HG03571 (cell line): ENCODE measurements around the gene ADAM8.
A peak's percentile ranks its signal among the peaks of the same experiment; 100 is the strongest.

Experiments used
- ATAC-seq: cut with Tn5 transposase; IDR thresholded peaks from one replicate; pipeline ENCODE4 v1.9.1; 2021; ENCODE audit not compliant: unreplicated experiment

ADAM8 gene

DNA sequence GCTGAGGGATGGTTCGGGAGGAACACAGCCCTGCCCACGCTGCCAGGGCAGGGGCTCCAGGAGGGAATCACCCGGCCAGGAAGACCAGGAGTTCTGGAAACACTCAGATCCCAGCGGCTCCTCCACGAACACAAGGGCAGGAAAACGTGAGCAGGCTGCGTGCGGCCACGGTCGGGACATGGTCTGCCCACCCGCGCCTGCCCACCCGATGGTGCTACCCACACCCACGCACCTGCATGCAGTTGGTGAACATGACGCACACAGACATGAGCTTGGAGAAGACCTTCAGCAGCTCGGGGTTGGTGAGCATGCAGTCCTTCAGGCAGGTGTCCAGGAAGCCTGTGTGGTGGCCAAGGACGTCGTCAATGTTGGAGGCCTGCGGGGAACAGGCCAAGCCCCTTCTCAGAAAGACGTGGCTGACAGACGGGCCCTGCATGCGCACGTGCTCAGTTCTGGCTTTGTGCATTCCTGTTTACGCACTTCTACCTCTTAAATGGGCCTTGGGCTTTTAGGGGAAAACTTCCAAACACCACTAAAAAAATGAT, 6.2 kb upstream of the ADAM8 start:
- no peak for ATAC-seq

DNA sequence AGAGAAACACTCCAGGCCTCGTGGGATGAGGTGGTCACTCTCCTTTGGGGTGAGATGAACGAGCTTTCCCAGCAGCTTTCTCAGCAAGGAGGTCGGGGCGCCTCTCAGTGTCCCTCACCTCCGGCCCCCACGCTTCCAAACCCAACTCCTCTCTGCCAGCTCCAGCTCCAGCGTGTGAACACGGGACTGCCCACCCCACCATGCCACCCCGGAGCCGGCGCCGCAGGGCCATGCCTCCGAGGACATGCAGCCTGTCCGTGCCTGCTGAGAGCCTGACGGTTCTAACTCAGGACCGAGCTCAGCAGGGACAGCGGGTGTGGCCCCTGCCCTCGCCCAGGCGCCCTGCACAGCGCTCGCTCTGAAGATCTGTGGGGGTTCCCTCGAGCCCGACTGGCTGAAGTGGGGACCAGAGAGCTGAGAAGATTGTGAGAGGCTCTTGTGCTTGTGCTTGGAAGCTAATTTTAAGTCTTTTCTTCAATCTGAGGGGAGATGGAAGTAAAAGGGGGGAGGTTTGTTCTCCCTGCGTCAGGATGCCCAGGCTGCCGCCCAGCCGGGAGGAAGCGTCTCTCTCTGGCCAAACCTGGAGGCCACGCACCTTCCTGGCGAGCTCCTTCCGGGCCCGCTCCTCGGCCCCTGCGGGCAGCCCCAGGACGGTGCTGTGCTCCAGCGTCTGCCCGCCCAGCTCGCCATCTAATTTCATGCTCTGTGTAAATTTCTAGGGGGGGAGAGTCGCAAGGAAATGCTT, 5.1 kb upstream of the ADAM8 start:
- no peak for ATAC-seq

DNA sequence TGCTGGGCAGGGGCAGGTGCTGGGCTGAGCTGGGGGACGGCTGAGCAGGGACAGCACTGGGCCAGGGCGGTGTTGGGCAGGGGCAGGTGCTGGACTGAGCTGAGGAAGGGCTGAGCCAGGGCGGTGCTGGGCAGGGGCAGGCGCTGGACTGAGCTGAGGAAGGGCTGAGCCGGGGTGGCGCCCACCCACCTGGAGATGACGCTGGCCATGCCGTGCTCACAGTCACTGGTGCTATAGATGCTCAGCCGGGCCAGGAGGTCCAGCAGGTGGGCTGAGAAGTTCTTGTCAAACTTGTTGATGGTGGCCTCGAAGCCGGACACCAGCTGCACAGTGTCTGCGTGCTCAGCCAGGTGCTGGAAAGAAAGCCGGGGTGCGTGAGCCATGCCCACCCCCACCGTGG, 4.4 kb upstream of the ADAM8 start:
- ATAC-seq, result no peak

DNA sequence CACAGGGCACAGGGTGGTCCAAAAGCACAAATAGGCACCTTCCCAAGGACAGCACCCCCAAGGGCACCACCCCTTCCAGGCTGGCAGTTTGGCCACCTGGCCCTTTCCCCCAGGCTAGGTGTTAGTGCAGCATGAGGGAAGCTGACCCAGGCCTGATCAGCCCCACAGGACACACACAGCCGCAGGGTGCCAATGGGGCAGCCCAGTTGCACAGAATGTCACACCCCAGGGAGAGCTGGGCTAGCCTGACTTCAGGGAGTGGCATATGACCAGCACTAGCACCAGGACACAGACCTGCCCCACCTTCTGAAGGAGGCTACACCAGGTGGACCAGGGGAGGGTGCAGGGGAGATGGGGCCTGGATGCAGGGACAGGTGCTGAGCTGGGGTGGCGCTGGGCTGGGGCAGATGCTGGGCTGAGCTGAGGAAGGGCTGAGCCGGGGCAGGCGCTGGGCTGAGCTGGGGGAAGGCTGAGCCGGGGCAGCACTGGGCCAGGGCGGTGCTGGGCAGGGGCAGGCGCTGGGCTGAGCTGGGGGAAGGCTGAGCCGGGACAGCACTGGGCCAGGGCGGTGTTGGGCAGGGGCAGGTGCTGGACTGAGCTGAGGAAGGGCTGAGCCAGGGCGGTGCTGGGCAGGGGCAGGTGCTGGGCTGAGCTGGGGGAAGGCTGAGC, 3.9 kb upstream of the ADAM8 start:
- ATAC-seq, result no peak

DNA sequence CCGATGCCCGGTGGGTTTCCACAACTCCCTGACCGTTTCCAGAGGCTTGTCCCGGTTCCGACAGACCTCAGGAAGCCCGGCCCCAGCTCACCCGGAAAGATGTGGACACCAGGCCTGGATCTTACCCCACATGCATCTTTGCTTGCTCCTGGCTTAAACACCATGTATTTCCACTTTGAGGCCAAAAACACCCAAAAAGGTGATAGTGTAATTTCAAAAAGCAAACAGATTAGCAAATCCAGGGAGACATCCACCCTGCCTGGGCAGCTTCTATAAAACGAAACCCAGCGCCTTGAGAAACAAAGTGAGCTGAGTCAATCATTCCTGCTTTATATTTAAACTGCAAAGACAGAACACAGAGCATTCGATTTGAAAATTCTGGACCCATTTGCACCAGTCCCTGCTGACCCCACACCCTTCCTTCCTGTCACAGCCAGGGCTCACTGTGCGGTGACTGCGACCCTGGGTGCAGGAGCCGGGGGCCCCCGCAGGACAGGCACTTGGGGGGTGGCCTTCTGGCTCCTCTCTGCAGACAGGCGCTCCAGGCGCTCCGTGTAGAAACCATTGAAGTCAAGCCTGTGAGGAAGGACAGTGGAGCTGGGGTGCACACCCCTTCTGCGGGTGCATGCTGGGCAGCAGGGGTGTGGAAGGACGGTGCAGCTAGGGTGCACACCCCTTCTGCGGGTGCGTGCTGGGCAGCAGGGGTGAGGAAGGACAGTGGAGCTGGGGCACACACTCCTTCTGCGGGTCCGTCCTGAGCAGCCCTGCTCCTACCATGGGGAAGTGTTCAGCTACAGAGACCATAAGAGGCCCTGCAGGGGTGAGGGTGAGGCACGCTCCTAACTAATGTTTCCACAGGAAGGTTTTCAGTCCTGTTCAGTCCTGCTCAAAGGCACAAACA, 2.9 kb upstream of the ADAM8 start:
- no peak for ATAC-seq

DNA sequence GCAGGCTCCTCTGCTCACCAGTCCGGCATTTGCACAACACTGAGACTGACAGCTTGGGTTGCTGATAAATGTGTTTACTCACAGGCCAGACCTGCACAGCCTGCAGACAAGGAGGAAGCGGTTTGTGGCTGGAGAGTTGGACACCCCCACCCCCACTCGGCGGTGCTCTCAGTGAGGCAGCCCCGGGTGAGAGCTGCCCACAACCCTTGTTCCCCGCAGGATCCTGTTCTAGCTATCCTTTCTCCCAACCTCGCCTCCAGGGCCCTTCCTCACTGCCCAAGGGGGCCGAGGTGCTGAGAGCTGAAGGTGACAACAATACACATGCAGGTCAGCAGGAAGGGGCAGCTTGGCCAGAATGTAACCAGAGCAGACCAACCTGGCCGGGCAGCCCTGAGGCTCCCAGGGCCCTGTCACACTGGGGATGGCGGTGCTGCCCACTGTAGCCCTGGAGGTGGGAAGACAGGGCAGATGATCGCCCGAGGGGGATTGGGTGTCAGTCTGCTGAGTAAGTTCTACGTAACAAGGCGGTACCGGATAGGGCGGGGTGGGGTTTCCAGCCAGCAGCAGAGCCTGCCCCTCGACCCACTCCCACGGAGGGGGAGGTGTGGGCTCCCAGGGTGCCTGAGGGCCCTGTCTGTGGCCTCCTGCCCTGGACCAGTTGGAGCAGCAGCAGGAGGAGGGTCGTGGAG, 2.1 kb upstream of the ADAM8 start:
- peak; percentile 50 for ATAC-seq

DNA sequence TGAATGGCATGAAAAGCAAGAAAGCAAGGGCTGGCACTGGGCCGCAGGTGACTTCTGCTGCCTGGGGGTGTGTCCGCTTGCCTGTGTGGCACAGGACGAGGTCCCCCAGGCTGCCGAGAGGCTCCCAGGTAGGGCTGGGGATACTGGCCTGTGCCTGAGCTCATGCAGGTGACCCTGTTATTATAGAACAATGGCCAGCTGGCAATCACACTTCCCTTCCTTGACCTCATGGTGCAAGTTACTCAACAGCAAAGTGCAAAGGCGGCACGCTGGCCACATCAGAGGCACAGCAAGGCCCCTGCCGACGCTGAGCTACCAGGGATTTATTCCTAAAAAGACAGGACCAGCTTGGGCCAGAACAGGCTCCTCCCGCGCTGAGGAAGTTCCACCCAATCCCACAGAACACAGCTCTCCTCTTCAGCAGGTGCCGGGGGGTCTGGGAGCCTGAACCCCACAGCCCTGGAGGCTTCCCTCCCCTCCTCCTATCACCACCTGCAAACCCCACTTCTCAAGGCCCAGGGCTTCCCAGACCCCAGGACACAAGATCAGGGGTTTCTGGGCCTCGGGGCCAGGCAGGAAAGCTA, 1.4 kb upstream of the ADAM8 start:
- no peak for ATAC-seq

DNA sequence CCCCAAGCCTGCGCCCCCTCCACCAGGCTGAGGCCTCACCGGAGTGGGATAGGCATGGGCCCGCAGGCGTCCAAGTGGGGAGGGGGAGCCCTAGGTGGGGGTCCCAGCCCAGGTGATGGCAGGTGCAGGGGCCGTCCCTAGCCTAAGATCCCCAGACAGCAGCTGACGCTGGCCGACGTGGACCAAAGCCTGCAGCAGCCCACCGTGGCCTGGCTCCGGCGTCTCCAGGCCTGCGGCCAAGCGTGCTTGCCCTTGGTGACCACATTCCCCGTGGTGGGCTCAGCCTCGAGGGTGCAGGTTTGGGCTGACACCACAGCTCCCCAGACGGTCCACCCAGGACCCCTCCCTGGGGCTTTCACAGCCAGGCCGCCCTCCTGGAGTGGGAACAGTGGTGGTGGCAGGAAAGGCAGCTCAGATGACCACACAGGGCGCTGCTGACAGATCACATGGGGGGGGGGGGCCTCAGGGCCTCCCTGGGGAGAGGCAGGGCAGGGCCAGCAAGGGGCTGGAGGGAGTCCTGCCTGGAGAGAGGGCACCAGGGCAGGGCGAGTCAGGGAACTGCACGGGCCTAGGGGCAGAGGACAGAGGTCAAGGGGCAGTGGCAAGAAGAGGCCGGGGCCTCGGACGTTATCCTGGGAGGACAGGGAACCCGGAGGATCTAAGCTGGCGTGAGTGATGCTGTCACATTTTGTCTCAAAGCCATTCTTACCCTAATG, 767 bp upstream of the ADAM8 start:
- no peak for ATAC-seq

DNA sequence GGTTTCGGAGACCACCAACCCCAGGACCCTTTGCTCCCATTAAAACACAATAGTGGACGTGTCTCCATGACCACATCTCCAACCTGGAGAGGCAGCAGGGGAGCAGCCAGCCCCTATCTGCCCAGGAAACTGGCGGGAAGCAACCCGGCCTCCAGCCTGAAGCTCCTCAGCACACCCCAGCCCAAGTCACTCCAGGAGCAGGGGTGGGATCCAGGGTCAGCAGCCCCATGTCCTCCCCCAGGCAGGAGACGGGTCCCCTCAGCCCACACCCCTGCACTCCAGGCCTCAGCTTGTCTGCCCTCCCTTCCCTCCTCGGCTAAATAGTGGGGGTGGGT, 601 bp downstream of the ADAM8 start:
- ATAC-seq, result no peak

DNA sequence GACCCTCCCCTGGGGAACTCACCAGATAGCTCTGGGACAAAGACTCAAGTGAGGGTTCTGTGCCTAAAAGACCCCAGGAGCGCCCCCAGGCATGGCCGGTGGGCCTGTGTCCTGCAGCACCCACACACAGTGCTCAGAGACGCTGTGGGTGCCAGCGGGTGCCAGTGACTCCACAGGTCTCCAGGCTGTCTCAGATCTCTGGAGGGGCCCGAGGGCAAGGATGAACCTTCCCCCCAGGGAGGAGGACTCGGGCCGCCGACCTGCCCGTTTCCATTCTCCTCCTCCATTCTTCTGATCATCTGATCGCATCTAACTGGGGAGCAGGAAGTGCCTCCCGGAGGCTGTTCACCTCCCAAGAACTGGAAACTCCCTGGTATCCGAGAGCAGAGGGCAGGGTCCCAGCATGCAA, 980 bp downstream of the ADAM8 start:
- peak; percentile 29 for ATAC-seq

DNA sequence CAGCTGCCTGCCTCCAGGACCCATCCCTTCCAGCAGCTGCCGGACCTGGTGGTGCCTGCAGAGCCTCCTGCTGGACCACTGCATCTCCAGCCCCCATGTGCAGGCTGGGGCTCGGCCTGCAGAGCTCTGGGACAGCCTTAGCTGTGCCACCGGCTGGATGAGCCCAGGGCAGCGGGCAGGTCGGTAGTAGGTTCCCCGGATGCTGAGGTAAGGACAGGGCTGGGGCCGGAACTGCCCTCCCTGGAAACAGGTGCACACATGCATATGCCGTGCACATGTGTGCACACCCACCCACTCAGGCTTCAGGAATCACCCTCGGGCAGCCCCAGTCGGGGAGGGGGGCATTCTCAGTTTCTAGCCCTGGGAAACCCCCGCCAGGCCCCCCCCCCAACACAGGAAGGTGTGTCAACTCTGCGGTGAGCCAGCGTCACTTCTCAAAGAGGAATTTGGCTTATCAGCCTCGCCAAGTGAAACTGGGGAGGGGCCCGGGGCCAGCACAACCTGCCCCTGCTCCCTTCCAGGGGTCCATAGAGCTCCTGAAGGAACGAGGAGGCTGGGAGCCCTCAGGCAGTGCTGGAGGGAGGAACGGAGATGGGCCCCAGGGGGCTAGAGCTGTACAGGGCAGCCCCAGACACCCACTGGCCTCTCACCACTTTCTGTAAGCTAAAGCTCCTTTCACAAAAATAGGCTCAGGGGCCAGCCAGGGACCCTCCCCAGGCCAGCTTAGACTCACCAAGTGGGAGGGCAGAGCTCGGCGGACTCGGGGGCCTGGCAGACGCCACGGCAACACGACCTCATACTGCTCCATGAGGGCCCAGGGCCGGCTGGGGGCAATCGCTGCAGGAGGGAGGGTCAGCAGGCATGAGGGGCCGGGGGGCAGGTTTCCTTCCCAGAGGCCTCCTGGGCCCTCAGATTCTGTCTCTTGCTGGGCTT, 1.7 kb downstream of the ADAM8 start:
- ATAC-seq, result peak; percentile 44

DNA sequence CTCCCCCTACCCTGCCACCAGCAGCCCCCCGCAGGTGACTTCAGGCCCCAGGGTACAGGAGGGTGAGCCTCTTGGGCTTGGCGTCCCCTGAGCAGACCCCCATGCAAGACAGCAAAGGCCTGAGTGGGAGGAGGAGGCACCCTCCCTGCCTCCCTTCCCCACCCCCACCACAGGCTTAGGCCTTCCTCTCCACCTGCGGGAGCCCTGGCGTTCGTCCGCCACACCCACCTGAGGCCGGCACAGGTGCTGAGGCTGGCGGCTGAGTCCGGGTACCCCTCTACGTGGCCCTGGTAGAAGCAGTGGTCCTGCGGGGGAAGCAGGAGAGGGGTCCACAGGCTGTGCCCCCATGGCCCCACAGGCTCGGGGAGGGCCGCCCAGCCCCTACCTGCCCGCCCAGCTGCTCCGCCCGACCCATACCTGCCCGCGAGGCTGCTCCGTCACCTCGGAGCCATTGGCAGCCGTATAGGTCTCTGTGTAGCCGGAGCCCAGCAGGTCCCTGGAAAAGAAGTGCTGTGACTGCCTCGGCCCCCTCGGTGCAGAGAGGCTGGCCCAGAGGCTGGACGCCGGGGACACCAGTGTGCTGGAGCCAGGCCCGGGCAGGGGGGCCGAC, 3.0 kb downstream of the ADAM8 start:
- no peak for ATAC-seq

DNA sequence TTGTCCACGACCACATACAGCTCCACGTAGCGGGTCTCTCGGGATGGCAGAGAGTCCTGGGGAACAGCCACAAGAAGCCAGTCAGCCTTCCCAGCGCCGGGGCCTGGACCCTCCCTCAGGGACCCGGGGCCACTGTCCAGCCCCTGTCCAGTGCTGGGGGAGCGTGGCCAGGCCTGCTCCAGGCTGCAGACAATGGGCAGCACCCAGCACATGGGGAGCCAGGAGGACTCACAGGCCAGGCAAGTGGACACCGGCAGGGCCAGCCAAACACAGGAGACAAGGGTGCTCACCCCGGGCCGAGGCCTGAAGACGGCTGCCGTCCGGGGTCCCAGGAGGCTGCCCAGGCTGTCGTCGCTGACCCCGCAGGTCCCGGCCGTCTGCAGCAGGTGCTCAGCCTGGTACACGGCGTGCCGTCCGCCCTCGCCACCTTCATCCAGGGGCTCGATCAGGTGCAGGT, 3.7 kb downstream of the ADAM8 start:
- no peak for ATAC-seq

DNA sequence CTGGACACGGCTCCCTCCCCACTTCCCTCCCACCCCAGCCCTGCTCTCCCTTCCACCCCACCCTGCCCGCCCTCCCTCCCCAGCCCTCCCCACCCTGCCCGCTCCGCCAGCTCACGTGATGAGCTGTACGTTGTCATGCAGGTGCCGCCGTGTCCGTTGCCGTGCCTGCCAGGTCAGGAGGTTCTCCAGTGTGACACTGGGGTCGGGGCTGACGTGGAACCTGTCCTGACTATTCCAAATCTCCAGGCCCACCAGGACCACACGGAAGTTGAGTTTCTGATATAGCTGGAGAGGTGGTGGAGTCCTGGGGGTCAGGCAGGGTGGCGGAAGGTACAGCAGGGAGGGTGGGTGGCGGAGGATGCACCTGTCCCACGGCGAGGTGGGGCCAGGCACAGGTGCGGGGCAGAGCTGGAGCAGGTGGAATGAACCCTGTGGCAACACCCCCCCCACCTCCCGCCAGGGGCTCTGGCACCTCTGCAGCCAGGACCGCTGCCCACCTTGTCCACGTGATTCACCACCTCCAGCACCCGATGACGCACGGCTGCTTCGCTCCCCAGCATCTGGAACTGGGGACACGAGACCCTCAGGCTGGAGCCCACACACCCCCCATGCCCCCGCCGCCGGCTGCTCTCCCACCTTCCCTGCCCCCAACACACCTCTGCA, 4.2 kb downstream of the ADAM8 start:
- no peak for ATAC-seq

DNA sequence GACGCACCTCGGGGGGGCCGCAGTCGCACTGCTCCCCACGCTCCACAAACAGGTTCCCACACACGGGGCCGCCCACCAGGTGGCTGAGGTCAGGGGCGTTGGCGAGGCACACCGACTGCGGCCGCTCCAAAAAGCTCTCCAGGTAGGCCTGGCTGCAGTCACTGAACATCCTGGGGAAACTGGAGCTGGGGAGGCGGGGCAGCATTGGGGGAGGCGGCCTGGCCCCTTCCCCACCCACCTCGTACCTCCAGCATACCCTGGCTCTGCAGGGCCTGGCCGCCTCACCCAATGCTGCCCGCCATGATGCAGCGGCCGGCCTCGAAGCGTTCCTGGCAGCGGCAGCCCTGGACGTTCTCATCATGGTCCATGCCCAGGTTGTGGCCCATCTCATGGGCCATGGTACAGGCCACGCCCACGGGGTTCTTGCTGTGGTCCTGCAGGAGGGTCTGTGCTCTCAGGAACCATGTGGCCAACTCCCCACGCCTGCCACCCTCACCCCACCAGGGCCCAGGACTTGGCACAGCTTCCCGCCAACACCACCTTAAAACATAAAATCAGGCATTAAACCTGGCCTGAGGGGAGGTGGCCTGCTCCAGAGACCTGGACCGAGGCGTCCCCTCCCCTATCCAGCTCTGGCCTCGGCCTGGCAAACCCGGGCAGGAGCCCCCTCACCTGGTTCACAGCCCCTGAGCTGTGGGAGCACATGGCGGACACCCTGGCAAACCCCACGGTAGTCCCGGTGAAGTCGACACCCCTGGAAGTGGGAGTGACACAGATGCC, 5.0 kb downstream of the ADAM8 start:
- ATAC-seq, result no peak

DNA sequence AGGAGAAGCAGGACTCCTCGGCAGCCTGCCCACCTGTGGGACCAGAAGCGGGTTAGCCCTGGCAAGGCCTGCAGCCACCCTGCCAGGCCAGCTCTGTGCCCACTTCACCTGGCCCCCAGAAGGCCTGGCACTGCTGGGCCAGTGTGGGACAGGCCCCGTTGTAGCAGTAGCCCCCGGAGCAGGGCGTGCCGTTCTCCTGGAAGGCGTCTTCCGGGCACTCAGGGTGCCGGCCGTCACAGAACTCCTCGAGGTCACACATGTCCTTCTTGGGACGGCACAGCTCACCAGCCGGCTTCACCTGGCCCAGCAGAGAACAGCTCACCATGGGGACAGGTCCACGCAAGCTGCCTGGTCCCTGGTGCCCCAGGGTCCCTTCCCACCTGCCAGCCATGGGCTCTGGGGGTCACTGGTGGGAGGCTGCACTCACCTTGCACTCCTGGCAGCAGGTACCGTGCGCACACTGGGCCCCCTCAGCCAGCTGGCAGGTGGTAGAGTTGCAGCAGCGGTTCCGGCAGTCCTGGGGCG, 5.8 kb downstream of the ADAM8 start:
- no peak for ATAC-seq

DNA sequence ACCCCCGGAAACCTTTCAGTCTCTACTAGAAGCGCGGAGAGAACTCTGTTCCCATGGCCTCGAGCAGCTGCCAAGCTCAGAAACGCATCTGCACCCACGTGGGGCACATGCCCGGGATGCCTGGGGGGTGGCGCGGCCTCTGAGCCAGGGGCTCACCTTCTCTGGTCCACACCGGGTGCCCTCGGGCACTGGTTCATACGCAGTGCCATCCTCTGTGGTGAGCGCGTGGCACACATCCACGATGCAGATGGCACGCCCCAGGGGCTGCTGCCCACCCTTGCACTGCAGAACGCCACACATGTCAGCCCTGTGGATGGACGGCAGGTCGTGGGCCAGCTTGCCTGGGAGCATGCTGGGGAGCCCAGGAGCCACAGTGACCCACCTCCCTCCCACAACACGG, 6.5 kb downstream of the ADAM8 start:
- no peak for ATAC-seq
